Measurements from ENCODE around the gene TMTC4. TPM values are rescaled to one million over a fixed set of nuclear protein-coding genes. Genes with fewer than 3 reads are reported as not detected.

The TMTC4 gene
- total RNA-seq, 4 donors from 2014 or later, result 12.5 to 28.5 (median 14.8) TPM

DNA sequence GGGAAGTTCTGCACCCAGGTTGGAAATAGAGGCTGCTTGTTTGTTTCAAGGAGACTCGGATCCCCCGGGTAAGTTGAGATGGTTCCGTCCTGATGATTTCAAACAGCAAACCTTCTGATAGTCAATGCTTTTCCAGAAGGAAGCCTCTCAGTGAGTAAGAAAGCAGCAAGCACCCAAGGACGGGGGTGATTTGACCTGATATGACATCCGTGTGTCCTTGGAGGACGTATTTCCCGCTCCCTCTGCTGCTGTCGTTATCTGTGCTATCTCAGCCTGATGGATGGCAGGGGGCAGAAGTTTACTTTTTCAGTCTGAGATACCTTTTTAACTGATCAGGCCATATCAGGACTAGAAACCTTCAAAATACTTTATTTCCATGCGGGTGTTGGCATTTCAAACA is 80.3 kb downstream of the TMTC4 start:
- no peak overlapping the region for H3K4me3 ChIP-seq
- 82 to 94% methylated on average over 9 of the region's 9 CpGs for WGBS, 2 donors
- H3K36me3 ChIP-seq, result no peaks in the 10 kb centered on the region
- TF ChIP-seq, protein P1, sequence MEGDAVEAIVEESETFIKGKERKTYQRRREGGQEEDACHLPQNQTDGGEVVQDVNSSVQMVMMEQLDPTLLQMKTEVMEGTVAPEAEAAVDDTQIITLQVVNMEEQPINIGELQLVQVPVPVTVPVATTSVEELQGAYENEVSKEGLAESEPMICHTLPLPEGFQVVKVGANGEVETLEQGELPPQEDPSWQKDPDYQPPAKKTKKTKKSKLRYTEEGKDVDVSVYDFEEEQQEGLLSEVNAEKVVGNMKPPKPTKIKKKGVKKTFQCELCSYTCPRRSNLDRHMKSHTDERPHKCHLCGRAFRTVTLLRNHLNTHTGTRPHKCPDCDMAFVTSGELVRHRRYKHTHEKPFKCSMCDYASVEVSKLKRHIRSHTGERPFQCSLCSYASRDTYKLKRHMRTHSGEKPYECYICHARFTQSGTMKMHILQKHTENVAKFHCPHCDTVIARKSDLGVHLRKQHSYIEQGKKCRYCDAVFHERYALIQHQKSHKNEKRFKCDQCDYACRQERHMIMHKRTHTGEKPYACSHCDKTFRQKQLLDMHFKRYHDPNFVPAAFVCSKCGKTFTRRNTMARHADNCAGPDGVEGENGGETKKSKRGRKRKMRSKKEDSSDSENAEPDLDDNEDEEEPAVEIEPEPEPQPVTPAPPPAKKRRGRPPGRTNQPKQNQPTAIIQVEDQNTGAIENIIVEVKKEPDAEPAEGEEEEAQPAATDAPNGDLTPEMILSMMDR (IDR thresholded peaks at IDR 0.05), result no peak
- TF ChIP-seq EP300 (IDR thresholded peaks at IDR 0.05), result no peak
- TF ChIP-seq POLR2A (IDR thresholded peaks at IDR 0.05), result no peak
- H3K27ac ChIP-seq, result no peak overlapping the region
- peaks cover 0 to 1% (median 0%) of the 10 kb centered on the region in 4 donors for H3K4me1 ChIP-seq
- no peaks in the 10 kb centered on the region for H3K9me3 ChIP-seq
- H3K27me3 ChIP-seq, result no peaks in the 10 kb centered on the region
- DNase-seq (ENCODE audit: low spot score in 2 of 2), result no peak

- TF ChIP-seq, protein P1 (IDR thresholded peaks at IDR 0.05), result no peak
- TF ChIP-seq EP300 (IDR thresholded peaks at IDR 0.05) (no peak), POLR2A (IDR thresholded peaks at IDR 0.05) (no peak)
- Histone ChIP-seq H3K4me1 (peaks cover 0 to 21% (median 0%) of the 10 kb centered on the region in 4 donors), H3K27ac (peak overlapping the region in 1 of 4 donors; percentile 82), H3K4me3 (peak overlapping the region in 1 of 4 donors; percentile 86), H3K27me3 (no peaks in the 10 kb centered on the region), H3K9me3 (no peaks in the 10 kb centered on the region), H3K36me3 (no peaks in the 10 kb centered on the region)
- WGBS, 2 donors, result 69% methylated on average over 6 of the region's 6 CpGs
- DNase-seq (ENCODE audit: low spot score in 2 of 2), result no peak
These were observed 85.3 kb downstream of the TMTC4 start for GRCh38 chr13:100589178-100589725.

GRCh38 chr13:100588331-100589177 is 86.0 kb downstream of the TMTC4 start, which contains the start of gene GGACT:
GGACT (minus strand) TSS chr13:100588789; CDS start chr13:100532591, 56,198 bp downstream.
- peak; percentile 28 to 37 for DNase-seq (ENCODE audit: low spot score in 2 of 2)
- TF ChIP-seq EP300 (IDR thresholded peaks at IDR 0.05), result no peak
- TF ChIP-seq, protein P1 (IDR thresholded peaks at IDR 0.05), result peak; percentile 72 to 89 (median 80)
- Histone ChIP-seq H3K9me3 (no peaks in the 10 kb centered on the region), H3K4me3 (peak within 1 kb of the TSS; percentile 46 to 86 (median 58)), H3K27ac (peak within 1 kb of the TSS in 3 of 4 donors; percentile 58 to 82 (median 73)), H3K36me3 (peaks cover 0 to under 1% (median 0%) of the 10 kb centered on the region in 3 donors), H3K4me1 (peaks cover 0 to 21% (median 0%) of the 10 kb centered on the region in 4 donors), H3K27me3 (no peaks in the 10 kb centered on the region)
- 8 to 25% methylated on average over 32 to 50 of the region's 82 CpGs for WGBS, 2 donors

DNA sequence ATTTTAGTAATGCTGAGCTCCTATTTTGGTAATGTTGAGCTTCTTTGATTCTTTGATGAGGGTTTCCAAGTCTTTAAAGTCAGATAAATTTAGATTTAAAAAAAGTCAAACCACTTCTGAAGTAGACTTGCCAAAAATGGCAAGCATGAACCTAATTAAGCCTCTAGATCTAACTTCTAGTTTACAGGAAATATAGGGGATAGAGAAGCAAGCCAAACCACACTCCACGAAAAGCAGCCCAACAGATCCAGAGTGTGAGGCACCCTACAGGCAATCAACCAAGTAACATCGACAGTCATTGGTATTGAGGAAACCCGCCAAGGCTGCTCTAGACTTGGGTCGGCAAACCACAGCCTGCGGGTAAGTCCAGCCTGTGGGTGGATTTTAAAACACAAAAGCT is 89.7 kb downstream of the TMTC4 start:
- 82 to 86% methylated on average over 5 of the region's 5 CpGs for whole genome bisulfite sequencing, 2 donors
- H3K9me3 ChIP-seq, result no peaks in the 10 kb centered on the region
- TF ChIP-seq POLR2A (IDR thresholded peaks at IDR 0.05), result no peak
- TF ChIP-seq, protein P1 (IDR thresholded peaks at IDR 0.05), result no peak
- TF ChIP-seq EP300 (IDR thresholded peaks at IDR 0.05), result no peak
- H3K27me3 ChIP-seq, result no peaks in the 10 kb centered on the region
- no peak overlapping the region for H3K4me3 ChIP-seq
- H3K36me3 ChIP-seq, result peaks cover 0 to 32% (median 0%) of the 10 kb centered on the region in 3 donors
- no peak overlapping the region for H3K27ac ChIP-seq
- no peak for DNase-seq (ENCODE audit: low spot score in 2 of 2)
- peaks cover 0 to 21% (median 0%) of the 10 kb centered on the region in 4 donors for H3K4me1 ChIP-seq

GRCh38 chr13:100581504-100581903 is 93.1 kb downstream of the TMTC4 start:
- Histone ChIP-seq H3K36me3 (peaks cover 0 to 44% (median 0%) of the 10 kb centered on the region in 3 donors), H3K27me3 (no peaks in the 10 kb centered on the region), H3K27ac (no peak overlapping the region), H3K4me1 (no peaks in the 10 kb centered on the region), H3K4me3 (no peak overlapping the region), H3K9me3 (no peaks in the 10 kb centered on the region)
- WGBS, 2 donors, result 97 to 100% methylated on average over 2 of the region's 2 CpGs
- TF ChIP-seq EP300 (IDR thresholded peaks at IDR 0.05) (no peak), POLR2A (IDR thresholded peaks at IDR 0.05) (no peak)
- TF ChIP-seq, protein P1 (IDR thresholded peaks at IDR 0.05), result no peak
- DNase-seq (ENCODE audit: low spot score in 2 of 2), result no peak

Measured in tibial nerve (tissue), 4 donors.